Measurements from ENCODE around the gene KMT5B. TPM values are rescaled to one million over a fixed set of nuclear protein-coding genes. Genes with fewer than 3 reads are reported as not detected.

Gene KMT5B
- total RNA-seq, 1 experiment from 2014 or later, result 45.7 TPM

DNA sequence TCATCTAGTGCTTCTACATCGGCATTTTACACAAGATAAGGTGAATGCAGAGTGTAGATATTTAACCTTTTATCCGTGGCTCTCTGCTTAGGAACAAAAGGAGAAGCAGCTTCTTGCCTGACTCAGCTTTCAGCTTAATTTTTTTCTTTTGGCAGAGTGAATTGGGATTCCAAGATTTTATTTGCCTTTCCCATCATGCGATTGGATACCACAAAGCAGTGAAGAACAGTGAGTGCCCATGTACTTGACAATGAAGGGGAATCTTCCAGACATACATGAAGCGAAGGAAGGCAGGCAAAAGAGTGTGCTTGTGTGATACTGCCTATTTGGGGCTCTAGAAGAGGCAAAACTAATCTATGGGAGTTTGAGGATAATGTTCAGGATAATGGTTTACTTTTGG lies 74.9 kb downstream of the KMT5B start:
- intact Hi-C loops (cut with micrococcal nuclease; ENCODE audit: unreplicated experiment), result no loop called here
- H2AFZ ChIP-seq, result no peak overlapping the region
- no peaks in the 10 kb centered on the region for H3K36me3 ChIP-seq (ENCODE audit: low read depth)
- H3K4me3 ChIP-seq, result no peak overlapping the region
- ChIA-PET POLR2A (ENCODE audit: unreplicated experiment) (interaction anchor here (0.7 kb wide), 1 partner anchor 9 kb away, joined by 8 read pairs; no protein-coding TSS in a partner anchor), CTCF (interaction anchor here (0.7 kb wide), 1 partner anchor 46 kb away, joined by 3 read pairs; no protein-coding TSS in a partner anchor)
- 0 out of 2 replicates have a peak, but pooled peaks cover 10% of the 10 kb centered on the region for H3K4me1 ChIP-seq (replicated peaks; ENCODE audit: insufficient read depth)
- no peaks in the 10 kb centered on the region for H3K79me2 ChIP-seq (ENCODE audit: low read depth)
- no peaks in the 10 kb centered on the region for H3K27me3 ChIP-seq (ENCODE audit: insufficient read depth, low read depth)
- H3K9me3 ChIP-seq (ENCODE audit: insufficient read depth, low read depth), result peaks cover 13% of the 10 kb centered on the region
- H3K4me2 ChIP-seq, result no peak overlapping the region
- H3K27ac ChIP-seq, result no peak overlapping the region
- H3F3A ChIP-seq (ENCODE audit: insufficient read depth, low read depth), result no peaks in the 10 kb centered on the region; the same call in 1 of the 2 replicates
- no peak for TF ChIP-seq EZH2 (IDR thresholded peaks at IDR 0.05; ENCODE audit: low read depth)
- TF ChIP-seq, protein P1, sequence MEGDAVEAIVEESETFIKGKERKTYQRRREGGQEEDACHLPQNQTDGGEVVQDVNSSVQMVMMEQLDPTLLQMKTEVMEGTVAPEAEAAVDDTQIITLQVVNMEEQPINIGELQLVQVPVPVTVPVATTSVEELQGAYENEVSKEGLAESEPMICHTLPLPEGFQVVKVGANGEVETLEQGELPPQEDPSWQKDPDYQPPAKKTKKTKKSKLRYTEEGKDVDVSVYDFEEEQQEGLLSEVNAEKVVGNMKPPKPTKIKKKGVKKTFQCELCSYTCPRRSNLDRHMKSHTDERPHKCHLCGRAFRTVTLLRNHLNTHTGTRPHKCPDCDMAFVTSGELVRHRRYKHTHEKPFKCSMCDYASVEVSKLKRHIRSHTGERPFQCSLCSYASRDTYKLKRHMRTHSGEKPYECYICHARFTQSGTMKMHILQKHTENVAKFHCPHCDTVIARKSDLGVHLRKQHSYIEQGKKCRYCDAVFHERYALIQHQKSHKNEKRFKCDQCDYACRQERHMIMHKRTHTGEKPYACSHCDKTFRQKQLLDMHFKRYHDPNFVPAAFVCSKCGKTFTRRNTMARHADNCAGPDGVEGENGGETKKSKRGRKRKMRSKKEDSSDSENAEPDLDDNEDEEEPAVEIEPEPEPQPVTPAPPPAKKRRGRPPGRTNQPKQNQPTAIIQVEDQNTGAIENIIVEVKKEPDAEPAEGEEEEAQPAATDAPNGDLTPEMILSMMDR (conservative IDR thresholded peaks at IDR 0.05), result no peak
- H4K20me1 ChIP-seq (ENCODE audit: insufficient read depth), result no peaks in the 10 kb centered on the region
- no TSS peak for BruUV-seq (replicated peaks)
- no peaks in the 10 kb centered on the region for H3K9me2 ChIP-seq (ENCODE audit: insufficient read depth)
- DNase-seq, result no peak

DNA sequence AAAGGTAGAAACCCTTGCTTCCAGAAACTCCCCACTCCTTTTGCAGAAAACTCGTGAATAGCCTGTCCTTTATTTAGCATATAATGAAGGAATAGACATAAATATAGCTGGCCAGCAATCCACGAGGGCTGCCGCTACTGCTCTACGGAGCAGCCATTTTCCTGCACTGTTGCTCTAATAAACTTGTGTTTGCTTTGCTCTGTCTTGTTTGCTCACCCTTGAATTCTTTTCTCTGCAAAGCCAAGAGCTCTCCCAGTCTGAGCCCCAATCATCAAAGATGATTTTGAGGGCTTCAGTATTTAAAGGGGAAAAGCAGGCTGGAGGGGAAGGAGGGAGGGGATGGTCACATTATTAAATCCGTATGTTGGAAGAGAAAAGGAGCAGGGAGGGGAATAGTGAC lies 75.3 kb downstream of the KMT5B start:
- ChIA-PET POLR2A (ENCODE audit: unreplicated experiment) (no interaction called here), CTCF (no interaction called here)
- no peaks in the 10 kb centered on the region for H3K79me2 ChIP-seq (ENCODE audit: low read depth)
- H3K4me3 ChIP-seq, result no peak overlapping the region
- TF ChIP-seq, protein P1 (conservative IDR thresholded peaks at IDR 0.05), result no peak
- no peak for TF ChIP-seq EZH2 (IDR thresholded peaks at IDR 0.05; ENCODE audit: low read depth)
- no peak overlapping the region for H3K27ac ChIP-seq
- no TSS peak for BruUV-seq (replicated peaks)
- H2AFZ ChIP-seq, result no peak overlapping the region
- no peak for DNase-seq
- no peaks in the 10 kb centered on the region for H3K36me3 ChIP-seq (ENCODE audit: low read depth)
- no peaks in the 10 kb centered on the region for H3K9me2 ChIP-seq (ENCODE audit: insufficient read depth)
- no peak overlapping the region for H3K4me2 ChIP-seq
- 0 out of 2 replicates have a peak, but pooled peaks cover 10% of the 10 kb centered on the region for H3K4me1 ChIP-seq (replicated peaks; ENCODE audit: insufficient read depth)
- peaks cover 13% of the 10 kb centered on the region for H3K9me3 ChIP-seq (ENCODE audit: insufficient read depth, low read depth)
- H3K27me3 ChIP-seq (ENCODE audit: insufficient read depth, low read depth), result no peaks in the 10 kb centered on the region
- intact Hi-C loops (cut with micrococcal nuclease; ENCODE audit: unreplicated experiment), result no loop called here
- no peaks in the 10 kb centered on the region; the same call in 1 of the 2 replicates for H3F3A ChIP-seq (ENCODE audit: insufficient read depth, low read depth)
- no peaks in the 10 kb centered on the region for H4K20me1 ChIP-seq (ENCODE audit: insufficient read depth)

DNA sequence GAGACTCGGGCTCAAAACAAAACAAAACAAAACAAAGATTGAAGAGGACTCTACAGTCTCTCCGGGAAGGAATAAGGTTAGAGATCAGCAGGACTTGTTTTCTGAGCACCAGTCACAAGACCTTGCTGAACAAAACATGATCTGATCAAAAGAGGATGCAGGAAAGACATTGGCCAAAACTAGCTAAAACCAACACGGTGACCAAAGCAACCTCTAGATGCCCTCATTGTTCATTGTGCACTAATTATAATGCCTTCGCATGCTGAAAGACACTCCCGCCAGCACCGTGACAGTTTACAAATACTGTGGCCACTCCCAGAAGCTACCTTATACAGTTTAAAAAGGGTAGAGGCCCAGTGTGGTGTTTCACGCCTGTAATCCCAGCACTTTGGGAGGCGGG lies 76.2 kb downstream of the KMT5B start:
- Histone ChIP-seq H3K36me3 (ENCODE audit: low read depth) (no peaks in the 10 kb centered on the region), H3K79me2 (ENCODE audit: low read depth) (no peaks in the 10 kb centered on the region), H3F3A (ENCODE audit: insufficient read depth, low read depth) (no peaks in the 10 kb centered on the region; the same call in 1 of the 2 replicates), H3K4me1 (replicated peaks; ENCODE audit: insufficient read depth) (0 out of 2 replicates have a peak, but pooled peaks cover 4% of the 10 kb centered on the region), H2AFZ (no peak overlapping the region), H3K9me3 (ENCODE audit: insufficient read depth, low read depth) (peaks cover 17% of the 10 kb centered on the region), H3K4me3 (no peak overlapping the region), H3K27ac (no peak overlapping the region), H3K4me2 (no peak overlapping the region), H3K27me3 (ENCODE audit: insufficient read depth, low read depth) (no peaks in the 10 kb centered on the region), H4K20me1 (ENCODE audit: insufficient read depth) (no peaks in the 10 kb centered on the region), H3K9me2 (ENCODE audit: insufficient read depth) (no peaks in the 10 kb centered on the region)
- no peak for TF ChIP-seq EZH2 (IDR thresholded peaks at IDR 0.05; ENCODE audit: low read depth)
- intact Hi-C loops (cut with micrococcal nuclease; ENCODE audit: unreplicated experiment), result no loop called here
- POLR2A ChIA-PET (ENCODE audit: unreplicated experiment), result no interaction called here
- no peak for DNase-seq
- BruUV-seq (replicated peaks), result no TSS peak
- CTCF ChIA-PET, result no interaction called here

DNA sequence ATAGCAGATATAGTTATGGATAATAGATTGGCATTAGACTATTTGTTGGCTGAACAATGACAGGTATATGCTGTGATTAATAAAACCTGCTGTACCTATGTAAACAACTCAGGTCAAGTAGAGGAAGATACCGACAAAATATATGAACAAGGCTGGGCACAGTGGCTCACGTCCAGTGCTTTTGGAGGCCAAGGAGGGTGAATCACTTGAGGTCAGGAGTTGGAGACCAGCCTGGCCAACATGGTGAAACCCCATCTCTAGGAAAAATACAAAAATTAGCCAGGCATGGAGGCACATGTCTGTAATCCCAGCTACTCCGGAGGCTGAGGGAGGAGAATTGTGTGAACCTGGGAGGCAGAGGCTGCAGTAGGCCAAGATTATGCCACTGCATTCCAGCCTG lies 77.9 kb downstream of the KMT5B start:
- no peaks in the 10 kb centered on the region for H3K79me2 ChIP-seq (ENCODE audit: low read depth)
- no peak overlapping the region for H3K27ac ChIP-seq
- H3K9me3 ChIP-seq (ENCODE audit: insufficient read depth, low read depth), result peaks cover 25% of the 10 kb centered on the region
- H3K4me1 ChIP-seq (replicated peaks; ENCODE audit: insufficient read depth), result peaks cover 13% of the 10 kb centered on the region
- no peaks in the 10 kb centered on the region for H4K20me1 ChIP-seq (ENCODE audit: insufficient read depth)
- H3K4me2 ChIP-seq, result no peak overlapping the region
- H3F3A ChIP-seq (ENCODE audit: insufficient read depth, low read depth), result no peaks in the 10 kb centered on the region; the same call in 1 of the 2 replicates
- no peaks in the 10 kb centered on the region for H3K27me3 ChIP-seq (ENCODE audit: insufficient read depth, low read depth)
- BruUV-seq (replicated peaks), result no TSS peak
- intact Hi-C loops (cut with micrococcal nuclease; ENCODE audit: unreplicated experiment), result no loop called here
- H3K36me3 ChIP-seq (ENCODE audit: low read depth), result no peaks in the 10 kb centered on the region
- ChIA-PET CTCF (no interaction called here), POLR2A (ENCODE audit: unreplicated experiment) (no interaction called here)
- TF ChIP-seq EZH2 (IDR thresholded peaks at IDR 0.05; ENCODE audit: low read depth), result no peak
- TF ChIP-seq, protein P1 (conservative IDR thresholded peaks at IDR 0.05), result no peak
- H3K4me3 ChIP-seq, result no peak overlapping the region
- H3K9me2 ChIP-seq (ENCODE audit: insufficient read depth), result no peaks in the 10 kb centered on the region
- no peak for DNase-seq
- H2AFZ ChIP-seq, result no peak overlapping the region

All from PC-9 (cell line).